ENCODE results near the gene CMPK1. TPM values are rescaled to one million over a fixed set of nuclear protein-coding genes. Genes with fewer than 3 reads are reported as not detected.

CMPK1 gene
- total and polyA plus RNA-seq, 2 of the 8 experiments (the other 6 are each of a cell fraction or from before 2014, with no cell fraction given): 6.0 to 36.9 TPM

DNA sequence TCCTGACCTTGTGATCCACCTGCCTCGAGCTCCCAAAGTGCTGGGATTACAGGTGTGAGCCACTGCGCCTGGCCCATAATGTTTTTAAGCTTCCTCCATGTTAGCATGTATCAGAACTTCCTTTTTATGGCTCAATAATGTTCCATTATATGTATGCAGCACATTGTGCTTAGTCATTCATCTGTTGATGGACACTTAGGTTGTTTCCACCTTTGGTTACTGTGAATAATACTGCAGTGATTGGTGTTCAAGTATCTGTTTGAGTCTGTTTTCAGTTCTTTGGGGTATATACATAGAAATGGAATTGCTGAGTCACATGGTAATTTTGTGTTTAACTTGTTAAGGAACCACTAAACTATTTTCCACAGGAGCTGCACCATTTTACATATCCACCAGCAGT is 17.7 kb downstream of the CMPK1 start:
- no peaks in the 10 kb centered on the region for H3K79me1 ChIP-seq (ENCODE audit: low read depth, low read length)
- no peak for FAIRE-seq
- TF ChIP-seq, protein P1, sequence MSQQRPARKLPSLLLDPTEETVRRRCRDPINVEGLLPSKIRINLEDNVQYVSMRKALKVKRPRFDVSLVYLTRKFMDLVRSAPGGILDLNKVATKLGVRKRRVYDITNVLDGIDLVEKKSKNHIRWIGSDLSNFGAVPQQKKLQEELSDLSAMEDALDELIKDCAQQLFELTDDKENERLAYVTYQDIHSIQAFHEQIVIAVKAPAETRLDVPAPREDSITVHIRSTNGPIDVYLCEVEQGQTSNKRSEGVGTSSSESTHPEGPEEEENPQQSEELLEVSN (IDR thresholded peaks at IDR 0.05): no peak
- TF ChIP-seq JUN (IDR thresholded peaks at IDR 0.05; ENCODE audit: low read depth, low read length) (no peak), POLR2AphosphoS5 (IDR thresholded peaks at IDR 0.05; ENCODE audit: low read depth, low read length) (no peak), HDAC6 (IDR thresholded peaks at IDR 0.05; ENCODE audit: low read depth, low read length) (no peak)

More for the DNA sequence above, 17.7 kb downstream of the CMPK1 start:
- Histone ChIP-seq H2BK20ac (ENCODE audit: low read length) (no peak overlapping the region), H2BK12ac (ENCODE audit: low read depth, low read length) (no peak overlapping the region), H4K8ac (ENCODE audit: extremely low read depth, insufficient read depth, low read length) (no peak overlapping the region), H3K27ac (ENCODE audit: low read depth, low read length) (no peak overlapping the region), H2BK120ac (replicated peaks; ENCODE audit: low read depth, low read length) (no peak overlapping the region), H4K91ac (replicated peaks; ENCODE audit: insufficient read length, low read length) (no peak overlapping the region), H3K79me2 (ENCODE audit: control insufficient read depth in 1 of 2, insufficient read depth in 2 of 2, low read length in 2 of 2) (no peaks in the 10 kb centered on the region), H3K27me3 (replicated peaks in 1 of 4; ENCODE audit: control insufficient read depth in 3 of 4, extremely low read depth in 1 of 4, insufficient read depth in 3 of 4, low read length in 3 of 4) (no peaks in the 10 kb centered on the region), H3K9ac (replicated peaks in 1 of 4; ENCODE audit: extremely low read depth in 1 of 4, low read depth in 3 of 4, low read length in 3 of 4) (no peak overlapping the region), H2AK5ac (ENCODE audit: low read depth, low read length) (no peak overlapping the region), H3K23me2 (ENCODE audit: low read depth, low read length) (no peaks in the 10 kb centered on the region), H2BK5ac (ENCODE audit: low read depth, low read length) (no peak overlapping the region), H4K5ac (ENCODE audit: insufficient read length, low read depth, low read length) (no peak overlapping the region), H3K36me3 (ENCODE audit: control insufficient read depth in 2 of 4, insufficient read depth in 4 of 4, low read length in 3 of 4) (no peaks in the 10 kb centered on the region), H3K56ac (replicated peaks; ENCODE audit: insufficient read length, low read depth, low read length) (no peak overlapping the region), H3K18ac (ENCODE audit: extremely low read depth, low read length) (no peak overlapping the region), H3K23ac (ENCODE audit: insufficient read length) (no peak overlapping the region), H4K20me1 (replicated peaks in 1 of 2; ENCODE audit: control insufficient read depth in 1 of 2, insufficient read depth in 2 of 2, low read length in 2 of 2) (no peaks in the 10 kb centered on the region), H3K4me2 (ENCODE audit: insufficient read depth in 1 of 2, low read depth in 2 of 2, low read length in 2 of 2) (no peak overlapping the region), H2AFZ (ENCODE audit: low read length) (no peak overlapping the region), H3K4me3 (ENCODE audit: extremely low read depth in 1 of 4, insufficient read depth in 2 of 4, low read depth in 3 of 4, low read length in 4 of 4) (no peak overlapping the region), H3K14ac (ENCODE audit: insufficient read length) (no peak overlapping the region), H3K4me1 (replicated peaks in 1 of 4; ENCODE audit: control insufficient read depth in 3 of 4, insufficient read depth in 4 of 4, low read length in 3 of 4) (no peaks in the 10 kb centered on the region), H3K4ac (replicated peaks; ENCODE audit: insufficient read length, low read depth, low read length) (no peak overlapping the region), H3K9me3 (ENCODE audit: insufficient read depth in 2 of 2, low read depth in 1 of 2, low read length in 1 of 2) (no peaks in the 10 kb centered on the region), H2BK15ac (ENCODE audit: low read length) (no peak overlapping the region)
- ChIA-PET CTCF (ENCODE audit: partially characterized antibody) (interaction anchor here (2.1 kb wide), 1 partner anchor 12 kb away, joined by 6 read pairs; no protein-coding TSS in a partner anchor), POLR2A (ENCODE audit: partially characterized antibody) (no interaction called here)
- WGBS, 2 experiments (ENCODE audit: extremely low coverage in 1 of 2, insufficient coverage in 1 of 2, insufficient read length in 1 of 2, insufficient replicate concordance in 2 of 2, low coverage in 1 of 2, low lambda C conversion rate in 2 of 2, missing lambda C conversion rate in 1 of 2): 94% methylated on average over 2 of the region's 2 CpGs; no CpG with 5 or more reads in 1 of the 2 experiments
- no peak for DNase-seq (ENCODE audit: low read depth in 1 of 2, low spot score in 2 of 2)
